ENCODE measurements around the gene KMT5B.
A peak's percentile ranks its signal among the peaks of the same experiment; 100 is the strongest.

KMT5B gene

GRCh38 chr11:68204402-68204801 lies 8.7 kb downstream of the KMT5B start:
- no peak overlapping the region for H3K4me3 ChIP-seq (ENCODE audit: low read depth in 1 of 5, low read length in 5 of 5)
- H3K9me3 ChIP-seq (ENCODE audit: control insufficient read depth in 5 of 5, low read length in 5 of 5), result no peaks in the 10 kb centered on the region
- no peak overlapping the region for H3K27ac ChIP-seq (ENCODE audit: low read depth, low read length)
- H3K9ac ChIP-seq (ENCODE audit: low read length in 5 of 5), result peak overlapping the region in 2 of 5 donors; percentile 13 to 24
- no peaks in the 10 kb centered on the region for H3K36me3 ChIP-seq (ENCODE audit: control insufficient read depth in 5 of 5, insufficient read depth in 5 of 5, low read length in 5 of 5)
- peaks cover 10 to 47% (median 42%) of the 10 kb centered on the region in 5 donors for H3K4me1 ChIP-seq (ENCODE audit: control insufficient read depth in 5 of 5, insufficient read depth in 5 of 5, low read length in 5 of 5)
- no peaks in the 10 kb centered on the region for H3K27me3 ChIP-seq (ENCODE audit: control insufficient read depth in 5 of 5, insufficient read depth in 4 of 5, low read length in 5 of 5)

GRCh38 chr11:68202165-68202564 lies 10.9 kb downstream of the KMT5B start:
- H3K9me3 ChIP-seq (ENCODE audit: control insufficient read depth in 5 of 5, low read length in 5 of 5), result no peaks in the 10 kb centered on the region
- H3K27me3 ChIP-seq (ENCODE audit: control insufficient read depth in 5 of 5, insufficient read depth in 4 of 5, low read length in 5 of 5), result no peaks in the 10 kb centered on the region
- no peak overlapping the region for H3K9ac ChIP-seq (ENCODE audit: low read length in 5 of 5)
- H3K4me3 ChIP-seq (ENCODE audit: low read depth in 1 of 5, low read length in 5 of 5), result no peak overlapping the region
- H3K4me1 ChIP-seq (ENCODE audit: control insufficient read depth in 5 of 5, insufficient read depth in 5 of 5, low read length in 5 of 5), result peaks cover 7 to 40% (median 31%) of the 10 kb centered on the region in 5 donors
- no peak overlapping the region for H3K27ac ChIP-seq (ENCODE audit: low read depth, low read length)
- H3K36me3 ChIP-seq (ENCODE audit: control insufficient read depth in 5 of 5, insufficient read depth in 5 of 5, low read length in 5 of 5), result no peaks in the 10 kb centered on the region

- Histone ChIP-seq H3K9me3 (ENCODE audit: control insufficient read depth in 5 of 5, low read length in 5 of 5) (no peaks in the 10 kb centered on the region), H3K4me3 (ENCODE audit: low read depth in 1 of 5, low read length in 5 of 5) (no peak overlapping the region), H3K27ac (ENCODE audit: low read depth, low read length) (no peak overlapping the region), H3K36me3 (ENCODE audit: control insufficient read depth in 5 of 5, insufficient read depth in 5 of 5, low read length in 5 of 5) (no peaks in the 10 kb centered on the region), H3K27me3 (ENCODE audit: control insufficient read depth in 5 of 5, insufficient read depth in 4 of 5, low read length in 5 of 5) (no peaks in the 10 kb centered on the region), H3K4me1 (ENCODE audit: control insufficient read depth in 5 of 5, insufficient read depth in 5 of 5, low read length in 5 of 5) (peaks cover 7 to 34% (median 30%) of the 10 kb centered on the region in 5 donors), H3K9ac (ENCODE audit: low read length in 5 of 5) (no peak overlapping the region)
Measured at GRCh38 chr11:68201492-68201891, 11.6 kb downstream of the KMT5B start.

- H3K27me3 ChIP-seq (ENCODE audit: control insufficient read depth in 5 of 5, insufficient read depth in 4 of 5, low read length in 5 of 5), result no peaks in the 10 kb centered on the region
- H3K4me1 ChIP-seq (ENCODE audit: control insufficient read depth in 5 of 5, insufficient read depth in 5 of 5, low read length in 5 of 5), result peaks cover 7 to 31% (median 25%) of the 10 kb centered on the region in 5 donors
- no peaks in the 10 kb centered on the region for H3K9me3 ChIP-seq (ENCODE audit: control insufficient read depth in 5 of 5, low read length in 5 of 5)
- H3K36me3 ChIP-seq (ENCODE audit: control insufficient read depth in 5 of 5, insufficient read depth in 5 of 5, low read length in 5 of 5), result no peaks in the 10 kb centered on the region
- peak overlapping the region; percentile 13 for H3K27ac ChIP-seq (ENCODE audit: low read depth, low read length)
- H3K9ac ChIP-seq (ENCODE audit: low read length in 5 of 5), result peak overlapping the region in 1 of 5 donors; percentile 73
- H3K4me3 ChIP-seq (ENCODE audit: low read depth in 1 of 5, low read length in 5 of 5), result no peak overlapping the region
Measured at GRCh38 chr11:68200639-68201038, 12.5 kb downstream of the KMT5B start.

GRCh38 chr11:68199295-68199987 lies 13.7 kb downstream of the KMT5B start:
- H3K9me3 ChIP-seq (ENCODE audit: control insufficient read depth in 5 of 5, low read length in 5 of 5), result no peaks in the 10 kb centered on the region
- H3K27ac ChIP-seq (ENCODE audit: low read depth, low read length), result no peak overlapping the region
- peaks cover 7 to 31% (median 25%) of the 10 kb centered on the region in 5 donors for H3K4me1 ChIP-seq (ENCODE audit: control insufficient read depth in 5 of 5, insufficient read depth in 5 of 5, low read length in 5 of 5)
- no peak overlapping the region for H3K4me3 ChIP-seq (ENCODE audit: low read depth in 1 of 5, low read length in 5 of 5)
- H3K9ac ChIP-seq (ENCODE audit: low read length in 5 of 5), result peak overlapping the region in 1 of 5 donors; percentile 4
- no peaks in the 10 kb centered on the region for H3K36me3 ChIP-seq (ENCODE audit: control insufficient read depth in 5 of 5, insufficient read depth in 5 of 5, low read length in 5 of 5)
- no peaks in the 10 kb centered on the region for H3K27me3 ChIP-seq (ENCODE audit: control insufficient read depth in 5 of 5, insufficient read depth in 4 of 5, low read length in 5 of 5)

GRCh38 chr11:68196219-68196618 lies 16.9 kb downstream of the KMT5B start:
- Histone ChIP-seq H3K27ac (ENCODE audit: low read depth, low read length) (no peak overlapping the region), H3K9ac (ENCODE audit: low read length in 5 of 5) (no peak overlapping the region), H3K9me3 (ENCODE audit: control insufficient read depth in 5 of 5, low read length in 5 of 5) (no peaks in the 10 kb centered on the region), H3K4me3 (ENCODE audit: low read depth in 1 of 5, low read length in 5 of 5) (no peak overlapping the region), H3K27me3 (ENCODE audit: control insufficient read depth in 5 of 5, insufficient read depth in 4 of 5, low read length in 5 of 5) (no peaks in the 10 kb centered on the region), H3K4me1 (ENCODE audit: control insufficient read depth in 5 of 5, insufficient read depth in 5 of 5, low read length in 5 of 5) (peaks cover 7 to 18% (median 14%) of the 10 kb centered on the region in 5 donors), H3K36me3 (ENCODE audit: control insufficient read depth in 5 of 5, insufficient read depth in 5 of 5, low read length in 5 of 5) (no peaks in the 10 kb centered on the region)

- Histone ChIP-seq H3K27me3 (ENCODE audit: control insufficient read depth in 5 of 5, insufficient read depth in 4 of 5, low read length in 5 of 5) (no peaks in the 10 kb centered on the region), H3K9ac (ENCODE audit: low read length in 5 of 5) (no peak overlapping the region), H3K27ac (ENCODE audit: low read depth, low read length) (no peak overlapping the region), H3K9me3 (ENCODE audit: control insufficient read depth in 5 of 5, low read length in 5 of 5) (no peaks in the 10 kb centered on the region), H3K4me1 (ENCODE audit: control insufficient read depth in 5 of 5, insufficient read depth in 5 of 5, low read length in 5 of 5) (peaks cover 0 to 13% (median 6%) of the 10 kb centered on the region in 5 donors), H3K4me3 (ENCODE audit: low read depth in 1 of 5, low read length in 5 of 5) (no peak overlapping the region), H3K36me3 (ENCODE audit: control insufficient read depth in 5 of 5, insufficient read depth in 5 of 5, low read length in 5 of 5) (no peaks in the 10 kb centered on the region)
Measured at GRCh38 chr11:68194675-68195294, 18.3 kb downstream of the KMT5B start.

GRCh38 chr11:68193018-68193417 lies 20.1 kb downstream of the KMT5B start:
- Histone ChIP-seq H3K36me3 (ENCODE audit: control insufficient read depth in 5 of 5, insufficient read depth in 5 of 5, low read length in 5 of 5) (no peaks in the 10 kb centered on the region), H3K4me3 (ENCODE audit: low read depth in 1 of 5, low read length in 5 of 5) (no peak overlapping the region), H3K9me3 (ENCODE audit: control insufficient read depth in 5 of 5, low read length in 5 of 5) (no peaks in the 10 kb centered on the region), H3K9ac (ENCODE audit: low read length in 5 of 5) (no peak overlapping the region), H3K4me1 (ENCODE audit: control insufficient read depth in 5 of 5, insufficient read depth in 5 of 5, low read length in 5 of 5) (peaks cover 0 to 8% (median 6%) of the 10 kb centered on the region in 5 donors), H3K27me3 (ENCODE audit: control insufficient read depth in 5 of 5, insufficient read depth in 4 of 5, low read length in 5 of 5) (no peaks in the 10 kb centered on the region), H3K27ac (ENCODE audit: low read depth, low read length) (no peak overlapping the region)

- H3K4me3 ChIP-seq (ENCODE audit: low read depth in 1 of 5, low read length in 5 of 5), result no peak overlapping the region
- H3K9me3 ChIP-seq (ENCODE audit: control insufficient read depth in 5 of 5, low read length in 5 of 5), result no peaks in the 10 kb centered on the region
- peaks cover 0 to 8% (median 6%) of the 10 kb centered on the region in 5 donors for H3K4me1 ChIP-seq (ENCODE audit: control insufficient read depth in 5 of 5, insufficient read depth in 5 of 5, low read length in 5 of 5)
- no peak overlapping the region for H3K9ac ChIP-seq (ENCODE audit: low read length in 5 of 5)
- no peak overlapping the region for H3K27ac ChIP-seq (ENCODE audit: low read depth, low read length)
- H3K36me3 ChIP-seq (ENCODE audit: control insufficient read depth in 5 of 5, insufficient read depth in 5 of 5, low read length in 5 of 5), result no peaks in the 10 kb centered on the region
- no peaks in the 10 kb centered on the region for H3K27me3 ChIP-seq (ENCODE audit: control insufficient read depth in 5 of 5, insufficient read depth in 4 of 5, low read length in 5 of 5)
Measured at GRCh38 chr11:68191661-68192579, 21.2 kb downstream of the KMT5B start.
